GM23338 (cell line): ENCODE data around the gene TANGO2.

Experiments
- CREB1 ChIP-seq: fragments of 250-450 bp; sonication (Bioruptor Pico); IDR thresholded peaks from 2 replicates; pipeline ENCODE4 v1.5.0; 2020; ENCODE audit warnings: low read depth, mild to moderate bottlenecking, moderate library complexity
- CTCF ChIP-seq, 2 experiments: fragments of 200-600 bp in 1 of 2; sonication (generic) in 1 of 2; conservative IDR thresholded peaks; 2 replicates each; pipeline versions ENCODE4 v1.5.1 to v1.6.1; 2016 to 2017; ENCODE audit warnings: antibody characterized with exemption in 2 of 2, low read depth in 2 of 2, mild to moderate bottlenecking in 2 of 2, moderate library complexity in 1 of 2
- EZH2 ChIP-seq: fragments of 200-600 bp; sonication (generic); IDR thresholded peaks from one replicate; pipeline ENCODE4 v1.8.0; 2017; ENCODE audit warnings: antibody characterized with exemption, mild to moderate bottlenecking, low read depth; ENCODE audit not compliant: unreplicated experiment
- EZH2phosphoT487 ChIP-seq: fragments of 200-600 bp; sonication (generic); IDR thresholded peaks from one replicate; pipeline ENCODE4 v1.8.1; 2018; ENCODE audit warnings: antibody characterized with exemption; ENCODE audit not compliant: unreplicated experiment
- POLR2AphosphoS5 ChIP-seq: IDR thresholded peaks from 2 replicates; pipeline ENCODE4 v1.6.1; 2016; ENCODE audit warnings: antibody characterized with exemption, low read depth
- REST ChIP-seq: IDR thresholded peaks from one replicate; pipeline ENCODE4 v1.6.1; 2018; ENCODE audit warnings: antibody characterized with exemption; ENCODE audit not compliant: unreplicated experiment

- TF ChIP-seq POLR2AphosphoS5 (no peak), CTCF (conservative IDR thresholded peaks at IDR 0.05; ENCODE audit: low read depth in 2 of 2) (no peak), EZH2 (no peak), CREB1 (CRISPR knock-in tag) (no peak), EZH2phosphoT487 (no peak), REST (no peak)
Observed at GRCh38 chr22:20116376-20116950, 95.6 kb downstream of the TANGO2 start.
